HT1080 (cell line): ENCODE measurements around the gene CYYR1. TPM values are rescaled to one million over a fixed set of nuclear protein-coding genes. Genes with fewer than 3 reads are reported as not detected.
"Not testable (repeated sequence)": the region's sequence is repeated elsewhere in the genome, so short reads cannot be mapped to it uniquely, and the experiment has no call there.

Experiments used
- DNase-seq: peaks from one replicate; pipeline ENCODE4 v3.0.0-alpha.2; 2015; ENCODE audit warnings: low read depth
- total RNA-seq: library from RNA; depleted of rRNA; stranded (reverse); fragments of >200 nt; shearing (Covaris generic); gene quantifications from 2 replicates; pipeline ENCODE4 v1.2.3, GENCODE V29; 2014

CYYR1 gene
- total RNA-seq, 1 experiment from 2014 or later = not detected

DNA sequence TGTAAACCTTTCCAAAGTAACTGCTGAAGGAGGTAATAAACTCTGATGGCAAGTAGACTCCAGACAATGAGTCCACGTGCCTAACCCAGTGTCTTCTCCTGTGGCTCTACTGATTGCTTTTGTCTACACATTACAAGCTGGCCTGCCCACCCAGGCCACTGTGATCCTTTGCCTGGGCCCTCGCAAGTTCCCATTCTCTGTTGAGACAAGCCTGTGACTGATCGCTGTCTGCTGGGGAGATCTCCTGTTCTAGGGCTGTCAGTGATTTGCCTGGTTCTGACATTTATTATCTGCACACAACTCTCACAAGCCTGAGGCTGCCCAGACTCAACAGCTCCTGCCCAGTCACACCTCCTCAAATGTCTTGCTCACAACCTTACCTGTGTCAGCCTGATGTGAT, 81.4 kb downstream of the CYYR1 start:
- DNase-seq = no peak

DNA sequence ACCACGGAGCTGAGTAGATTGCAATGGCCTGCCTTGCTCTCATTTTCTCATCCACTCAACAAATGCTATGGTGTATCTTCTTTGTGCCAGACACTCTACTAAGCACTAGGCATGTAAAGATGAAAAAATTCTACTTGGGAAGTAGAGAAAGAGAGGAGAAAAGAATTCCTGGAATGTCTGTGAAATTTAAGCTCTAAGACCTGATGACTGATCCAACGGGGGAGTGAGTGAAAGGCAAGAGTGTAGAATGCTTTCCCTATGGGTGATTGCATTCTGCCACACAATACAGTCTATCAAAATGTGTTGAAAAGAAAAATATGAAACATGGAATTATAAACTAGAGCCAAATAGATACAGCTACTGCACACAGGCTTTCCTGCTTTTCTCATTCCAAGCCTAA, 82.3 kb downstream of the CYYR1 start:
- peak; percentile 29 for DNase-seq

DNA sequence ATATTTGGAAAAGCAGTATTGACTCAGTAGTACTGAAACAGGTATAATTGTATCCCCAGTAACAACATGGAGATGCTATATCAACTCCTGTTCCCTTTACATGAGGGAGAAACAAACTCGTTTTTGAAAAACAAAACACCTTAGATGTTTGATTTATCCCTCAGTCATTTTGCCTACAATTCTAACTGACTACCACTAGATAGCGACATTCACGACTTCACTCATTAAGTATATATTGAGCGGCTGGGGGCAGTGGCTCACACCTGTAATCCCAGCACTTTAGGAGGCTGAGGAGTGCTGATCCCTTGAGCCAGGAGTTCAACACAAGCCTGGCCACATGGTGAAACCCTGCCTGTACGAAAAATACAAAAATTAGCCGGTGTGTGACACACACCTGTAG, 83.3 kb downstream of the CYYR1 start:
- no peak for DNase-seq

DNA sequence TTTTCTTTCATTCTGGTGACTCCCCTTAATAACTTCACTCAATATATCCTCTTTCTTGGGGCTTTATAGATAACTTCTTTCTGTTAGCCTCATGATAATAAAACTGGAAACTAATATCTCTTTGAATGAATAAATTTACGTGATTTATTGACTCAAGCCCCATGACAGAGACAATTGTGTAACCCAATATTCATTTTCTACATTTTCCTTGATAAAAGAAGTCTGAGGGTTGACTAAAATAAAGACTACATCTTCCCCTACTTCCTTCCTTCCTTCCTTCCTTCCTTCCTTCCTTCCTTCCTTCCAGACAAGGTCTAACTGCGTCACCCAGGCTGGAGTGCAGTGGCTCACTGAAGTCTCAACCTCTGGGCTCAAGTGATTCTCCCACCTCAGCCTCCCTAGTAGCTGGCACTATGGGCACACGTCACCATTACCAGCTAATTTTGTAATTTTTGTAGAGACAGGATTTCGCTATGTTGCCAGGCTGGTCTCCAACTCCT, 85.1 kb downstream of the CYYR1 start:
- DNase-seq = peak; percentile 13

DNA sequence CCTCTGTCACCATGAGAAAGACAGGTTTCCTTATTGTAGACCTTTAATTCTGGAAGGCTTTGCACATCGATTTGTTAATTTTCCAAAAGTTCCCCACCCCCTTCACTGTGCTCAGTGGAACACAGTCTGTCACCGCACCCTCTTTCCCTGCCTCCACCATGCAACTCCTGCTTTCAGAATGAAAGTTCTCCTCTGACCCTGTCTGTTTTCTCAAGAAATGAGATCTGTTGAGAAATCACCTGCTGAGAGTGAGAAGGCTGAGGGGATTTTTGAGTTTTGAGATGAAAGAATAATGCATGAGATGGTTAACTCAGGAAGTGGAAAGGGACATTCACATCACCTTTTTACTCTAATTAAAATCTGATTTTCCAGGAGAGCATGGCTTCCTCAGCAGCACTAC, 99.6 kb downstream of the CYYR1 start:
- no peak for DNase-seq

DNA sequence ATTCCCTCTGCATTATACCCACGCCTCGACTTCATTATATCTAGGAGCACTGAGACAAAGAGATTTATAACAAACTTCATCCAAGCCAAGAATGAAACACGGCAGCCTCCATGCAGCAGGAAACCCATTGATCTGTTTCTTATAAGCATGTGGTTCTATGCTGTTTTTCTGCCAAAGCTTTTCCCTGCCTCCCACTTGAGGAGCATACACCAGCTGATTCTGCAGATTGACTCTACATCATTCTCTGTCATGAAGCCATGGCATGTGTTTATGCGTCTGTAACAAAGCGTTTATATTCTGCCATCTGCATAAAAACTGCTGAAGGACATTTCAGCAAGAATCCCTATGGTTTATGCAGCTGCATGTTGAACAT, 102.0 kb downstream of the CYYR1 start:
- DNase-seq = no peak

DNA sequence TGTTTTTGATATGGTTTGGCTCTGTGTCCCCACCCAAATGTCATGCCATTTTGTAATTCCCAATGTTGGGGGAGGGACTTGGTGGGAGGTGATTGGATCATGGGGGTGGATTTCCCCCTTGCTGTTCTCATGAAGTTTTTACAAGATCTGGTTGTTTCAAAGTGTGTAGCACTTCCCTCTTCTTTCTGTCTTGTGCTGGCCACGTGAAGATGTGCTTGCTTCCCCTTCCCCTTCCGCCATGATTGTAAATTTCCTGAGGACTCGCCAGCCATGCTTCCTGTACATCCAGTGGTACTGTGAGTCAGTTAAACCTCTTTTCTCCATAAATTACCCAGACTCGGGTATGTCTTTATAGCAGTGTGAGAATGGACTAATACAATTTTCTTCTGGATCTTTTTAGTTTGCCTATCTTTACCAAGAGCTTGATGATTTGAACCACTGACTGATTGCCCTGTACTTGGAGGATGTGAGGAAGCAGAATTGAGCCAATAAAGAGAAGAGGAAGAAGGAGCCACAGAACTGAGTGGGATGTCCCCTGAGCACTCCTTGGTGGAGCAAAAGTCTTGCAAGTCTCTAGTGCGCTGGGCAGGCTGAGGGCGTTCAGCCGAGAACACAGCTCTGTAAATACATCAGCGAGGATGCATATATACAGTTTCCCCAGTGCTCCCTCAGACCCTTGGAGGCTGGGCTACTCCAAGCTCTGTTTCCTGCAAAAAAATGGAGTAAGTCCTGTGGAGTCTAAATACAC, 102.6 kb downstream of the CYYR1 start:
- no peak for DNase-seq

DNA sequence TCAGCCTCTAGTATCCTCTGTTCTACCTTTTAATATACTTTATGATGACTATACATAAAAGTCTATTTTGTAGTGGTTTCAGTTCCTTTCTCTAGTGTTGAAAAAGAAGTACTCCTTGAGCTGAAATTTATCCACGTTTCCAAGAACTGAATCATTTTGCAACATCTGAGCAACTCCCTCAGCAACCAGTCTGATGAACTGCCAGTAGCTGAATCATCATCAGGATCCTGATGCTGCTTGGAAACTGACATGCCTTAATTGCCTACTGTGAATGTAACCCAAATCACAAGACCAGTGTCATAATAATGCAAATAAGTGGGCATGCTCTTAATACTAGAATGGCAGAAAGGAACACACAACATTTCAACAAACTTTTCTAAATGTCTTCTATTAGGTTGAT, 103.3 kb downstream of the CYYR1 start:
- peak; percentile 71 for DNase-seq

DNA sequence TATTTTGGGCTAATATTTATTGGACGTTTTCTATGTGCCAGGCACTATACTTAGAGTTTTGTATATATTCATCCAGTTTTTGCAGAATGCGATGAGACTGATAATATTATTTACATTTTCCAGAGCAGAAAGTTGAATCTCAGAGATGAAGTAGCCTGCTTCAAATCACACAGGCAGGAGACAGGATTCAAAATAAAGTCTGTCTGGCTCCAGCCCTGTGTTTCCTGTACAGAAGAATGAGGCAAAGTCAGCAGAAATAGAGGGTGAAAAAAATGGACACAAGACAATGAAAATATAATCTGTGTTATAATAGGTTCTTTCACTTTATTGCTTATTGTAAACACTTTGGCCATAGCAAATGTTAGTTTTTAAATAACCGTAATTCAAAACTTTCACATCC, 107.2 kb downstream of the CYYR1 start:
- no peak for DNase-seq

DNA sequence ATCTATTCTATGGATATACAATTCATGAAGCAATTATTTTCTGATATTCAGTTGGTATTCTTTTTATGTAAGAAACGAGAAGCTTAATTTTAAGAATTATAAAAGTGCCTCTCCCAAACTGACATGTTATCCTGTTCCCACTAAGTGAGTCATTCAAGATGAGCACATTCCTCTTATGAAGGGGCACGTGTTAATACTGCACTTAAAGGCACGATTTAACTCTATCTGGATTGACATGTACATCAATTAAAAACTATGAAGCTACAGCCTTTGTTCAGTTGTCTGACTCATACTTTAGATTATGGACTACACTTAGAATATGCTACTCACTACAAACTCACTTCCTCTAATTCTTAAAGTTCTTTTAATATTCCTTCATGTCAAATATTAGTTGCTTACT, 111.6 kb downstream of the CYYR1 start:
- peak; percentile 18 for DNase-seq

DNA sequence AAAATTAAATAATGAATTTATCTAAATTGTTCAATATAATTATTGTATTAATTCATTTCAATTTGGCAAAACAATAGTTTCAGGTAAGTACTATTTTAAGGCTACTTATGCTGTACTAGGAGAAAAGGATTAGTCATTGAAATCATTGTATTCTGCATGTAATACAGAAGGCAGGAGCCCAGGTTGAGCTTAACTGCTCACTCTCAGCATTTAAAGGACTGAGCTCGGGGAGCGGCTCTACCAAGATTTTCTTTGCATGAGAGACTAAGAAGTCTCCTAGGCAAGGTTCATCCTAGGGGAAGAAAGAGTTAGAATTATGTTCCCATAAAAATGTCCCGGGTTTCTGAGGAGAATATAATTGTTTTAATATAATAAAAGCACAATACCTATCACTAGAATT, 112.5 kb downstream of the CYYR1 start:
- no peak for DNase-seq

DNA sequence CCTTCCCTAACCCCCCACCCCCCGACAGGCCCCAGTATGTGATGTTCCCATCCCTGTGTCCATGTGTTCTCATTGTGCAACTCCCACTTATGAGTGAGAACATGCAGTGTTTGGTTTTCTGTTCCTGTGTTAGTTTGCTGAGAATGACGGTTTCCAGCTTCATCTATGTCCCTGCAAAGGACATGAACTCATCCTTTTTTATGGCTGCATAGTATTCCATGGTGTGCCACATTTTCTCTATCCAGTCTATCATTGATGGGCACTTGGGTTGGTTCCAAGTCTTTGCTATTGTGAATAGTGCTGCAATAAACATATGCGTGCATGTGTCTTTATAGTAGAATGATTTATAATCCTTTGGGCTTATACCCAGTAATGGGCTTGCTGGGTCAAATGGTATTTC, 114.2 kb downstream of the CYYR1 start:
- DNase-seq = not testable (repeated sequence)

DNA sequence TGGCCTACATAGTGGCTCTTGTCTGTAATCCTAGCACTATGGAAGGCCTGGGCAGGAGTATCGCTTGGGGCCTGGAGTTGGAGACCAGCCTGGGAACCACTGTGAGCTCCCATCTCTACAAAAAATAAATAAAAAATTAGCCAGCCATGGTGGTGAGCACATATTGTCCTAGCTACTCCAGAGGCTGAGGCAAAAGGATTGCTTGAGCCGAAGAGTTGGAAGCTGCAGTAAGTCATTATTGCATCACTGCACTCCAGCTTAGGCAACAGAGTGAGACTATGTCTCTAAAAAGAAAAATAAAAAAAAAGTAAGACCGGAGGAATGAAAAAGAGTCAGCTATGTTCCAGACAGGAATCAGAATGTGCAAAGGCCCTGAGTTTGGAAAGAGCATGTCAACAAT, 115.3 kb downstream of the CYYR1 start:
- DNase-seq = no peak

DNA sequence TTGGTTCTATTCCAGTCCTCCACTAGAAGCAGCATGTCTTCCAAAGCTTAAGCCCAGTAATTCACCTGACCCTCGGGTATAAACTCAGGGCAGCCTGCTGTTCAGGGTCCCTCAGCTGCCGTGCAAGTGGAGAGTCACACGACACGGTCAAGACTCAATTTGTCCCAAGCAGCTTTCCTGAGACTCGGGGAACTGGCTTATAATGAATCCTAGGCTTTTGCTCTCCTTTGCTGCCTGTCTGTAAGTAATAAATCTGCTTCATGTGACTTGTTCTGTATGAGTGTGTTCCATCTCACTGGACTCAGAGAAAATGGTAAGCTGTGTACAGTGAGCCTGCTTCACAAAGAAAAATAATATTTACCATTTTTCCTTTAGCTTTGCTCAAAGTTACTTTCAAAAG, 119.8 kb downstream of the CYYR1 start:
- DNase-seq = no peak

DNA sequence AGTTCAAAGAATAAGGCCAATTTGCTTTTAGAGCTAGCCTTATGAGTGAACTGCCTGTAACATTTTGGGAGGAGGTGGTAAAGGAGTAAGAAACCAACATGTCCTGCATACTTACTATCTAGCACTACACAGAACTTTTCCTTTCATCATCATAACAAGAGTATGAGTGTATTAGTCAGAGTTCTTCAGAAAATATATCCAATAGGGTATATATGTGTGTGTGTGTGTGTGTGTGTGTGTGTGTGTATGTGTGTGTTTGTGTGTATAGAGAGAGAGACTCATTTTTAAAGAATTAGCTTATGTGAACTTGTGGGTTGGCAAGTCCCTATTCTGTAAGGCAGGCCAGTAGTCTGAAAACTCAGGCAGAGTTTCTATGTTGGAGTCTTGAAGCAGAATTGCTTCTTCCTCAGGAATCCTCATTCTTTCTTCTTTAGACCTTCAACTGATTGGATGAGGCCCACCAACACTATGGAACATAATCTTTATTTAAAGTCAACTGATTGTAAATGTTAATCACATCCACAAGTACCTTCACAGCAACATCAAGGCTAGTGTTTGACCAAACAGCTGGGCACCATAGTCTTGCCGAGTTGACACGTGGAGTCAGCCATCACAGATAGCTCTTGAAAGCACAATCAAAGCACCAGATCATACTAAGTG, 121.9 kb downstream of the CYYR1 start:
- no peak for DNase-seq

DNA sequence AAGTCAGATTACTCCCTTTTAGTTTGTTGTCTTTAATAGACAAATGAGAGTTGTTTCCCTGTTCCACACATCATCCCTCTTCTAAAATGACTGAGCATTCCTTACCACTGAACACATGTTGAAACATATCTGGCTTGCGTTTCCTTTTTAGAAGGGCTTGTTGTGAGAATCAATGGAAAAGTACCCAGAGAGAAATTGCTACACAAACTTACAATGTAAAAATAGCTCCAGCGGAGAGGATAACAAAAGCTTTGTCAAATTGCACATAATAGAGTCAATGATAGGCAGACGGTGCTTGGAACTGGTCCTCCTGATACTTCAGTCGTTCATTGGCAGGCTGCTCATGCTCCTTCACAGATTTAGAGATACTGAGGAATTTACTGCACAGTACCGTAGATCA, 123.9 kb downstream of the CYYR1 start:
- no peak for DNase-seq

DNA sequence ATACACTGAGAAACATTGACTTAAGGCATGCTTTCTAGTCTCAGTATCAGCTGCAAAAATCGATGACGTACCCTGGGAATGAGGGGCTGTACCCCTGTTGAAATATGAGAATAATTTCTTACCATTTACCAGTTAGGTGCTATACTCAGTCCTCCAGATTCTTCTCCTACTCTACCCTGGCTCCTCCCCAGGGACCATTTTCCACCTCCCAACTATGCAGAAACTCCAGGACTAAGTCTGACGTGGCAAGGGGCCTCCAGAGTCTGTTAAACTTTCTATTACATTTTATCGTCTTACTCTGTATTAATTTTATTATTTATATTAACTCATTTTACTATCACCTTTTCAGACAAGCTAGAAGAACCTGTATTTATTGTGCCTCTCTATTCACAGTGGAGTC, 124.3 kb downstream of the CYYR1 start:
- DNase-seq = no peak

DNA sequence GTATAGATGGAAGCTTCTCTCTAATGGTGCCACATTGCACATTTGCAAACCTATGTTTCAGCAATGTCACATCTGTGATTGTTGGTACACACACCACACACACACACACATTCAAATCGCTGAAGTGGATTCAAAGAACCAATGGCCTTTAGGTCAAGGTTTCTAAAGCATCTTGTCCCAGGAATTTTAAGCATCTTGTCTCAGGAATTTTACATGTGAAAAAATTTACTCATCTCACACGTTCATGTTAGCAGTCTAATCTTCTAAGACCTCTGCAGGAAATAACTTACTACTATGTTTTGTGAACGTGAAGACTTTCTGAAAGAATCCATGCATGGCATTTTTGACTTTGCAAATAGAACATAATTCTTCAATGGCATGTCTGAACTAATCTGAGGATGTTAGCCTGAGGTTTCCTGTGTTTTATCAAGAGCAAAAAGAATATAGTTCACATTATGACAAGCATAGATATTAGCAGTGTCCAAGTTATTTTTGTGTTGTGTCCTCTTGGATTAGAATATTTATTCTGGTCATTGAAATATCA, 125.1 kb downstream of the CYYR1 start:
- DNase-seq = no peak

DNA sequence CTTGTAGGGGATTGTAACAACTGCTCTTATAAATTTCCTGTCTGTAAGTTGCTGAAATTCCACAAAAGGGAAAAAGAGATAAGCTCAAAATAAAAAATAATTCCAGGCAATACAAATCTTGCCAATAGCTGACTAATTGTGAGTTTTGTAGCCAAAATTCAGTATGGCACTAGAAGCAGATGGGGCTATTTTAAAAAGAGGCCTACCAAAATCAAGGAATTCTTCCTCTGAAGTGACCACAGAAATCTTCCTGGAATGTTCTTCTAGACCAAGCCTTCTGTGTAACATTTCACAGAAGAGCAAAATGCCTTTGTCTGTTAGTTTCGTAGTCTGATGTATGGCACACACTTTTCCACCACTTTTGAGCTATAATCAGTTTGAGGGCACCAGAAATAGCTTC, 127.6 kb downstream of the CYYR1 start:
- DNase-seq = no peak

DNA sequence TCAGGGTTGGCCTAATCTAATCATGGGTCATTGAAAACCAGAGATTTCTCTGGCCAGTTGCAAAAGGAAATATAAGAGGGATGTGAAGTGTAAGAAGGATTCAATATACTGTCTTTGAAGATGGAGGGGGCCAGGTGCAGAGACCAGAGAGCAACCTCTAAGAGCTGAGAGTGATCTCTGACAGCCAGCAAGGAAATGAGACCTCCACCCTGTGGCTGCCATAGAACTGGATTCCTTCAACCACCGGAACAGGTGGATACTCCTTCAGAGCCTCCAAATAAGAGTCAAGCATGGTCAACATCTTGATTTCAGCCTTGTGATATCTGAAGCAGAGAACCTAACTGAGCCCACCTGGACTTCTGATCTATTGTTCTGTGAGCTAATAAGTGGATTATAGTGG, 128.4 kb downstream of the CYYR1 start:
- DNase-seq = no peak

DNA sequence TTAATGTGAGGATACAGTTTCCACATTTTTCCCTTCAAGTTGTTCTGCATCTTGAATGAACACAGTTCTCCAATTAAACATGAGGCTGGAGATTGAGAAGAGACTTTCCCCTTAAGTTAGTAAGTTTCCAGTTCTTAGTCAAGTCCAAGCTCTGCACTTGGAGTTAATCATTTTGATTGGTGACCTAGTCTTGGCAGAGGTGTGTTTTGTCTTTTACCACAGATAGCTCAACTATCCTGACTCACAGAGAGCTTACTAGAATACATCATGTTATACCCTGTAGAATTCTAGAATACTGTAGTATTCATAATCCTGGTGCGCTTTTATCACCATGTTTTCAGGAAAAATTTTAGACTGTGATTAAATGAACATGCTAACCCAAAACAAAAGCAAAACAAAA, 129.2 kb downstream of the CYYR1 start:
- no peak for DNase-seq

DNA sequence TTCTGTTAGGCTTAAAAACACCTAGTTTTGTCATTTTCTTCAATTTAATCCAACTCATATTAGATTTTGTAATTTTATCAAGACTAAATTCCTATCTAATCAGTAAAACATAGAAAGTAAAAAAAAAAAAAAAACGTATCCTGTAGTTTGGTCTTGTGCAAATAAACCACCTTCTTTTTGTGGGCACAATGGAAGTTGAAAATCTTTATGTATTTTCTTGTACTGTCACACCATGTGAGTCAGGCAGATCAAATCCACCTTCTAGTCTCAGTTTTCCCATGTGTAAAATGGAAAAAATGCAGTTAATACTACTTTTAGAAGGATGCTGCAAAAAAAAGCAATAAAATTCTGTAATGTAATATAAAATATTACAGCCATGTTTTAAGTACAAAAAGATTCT, 129.8 kb downstream of the CYYR1 start:
- DNase-seq = no peak

DNA sequence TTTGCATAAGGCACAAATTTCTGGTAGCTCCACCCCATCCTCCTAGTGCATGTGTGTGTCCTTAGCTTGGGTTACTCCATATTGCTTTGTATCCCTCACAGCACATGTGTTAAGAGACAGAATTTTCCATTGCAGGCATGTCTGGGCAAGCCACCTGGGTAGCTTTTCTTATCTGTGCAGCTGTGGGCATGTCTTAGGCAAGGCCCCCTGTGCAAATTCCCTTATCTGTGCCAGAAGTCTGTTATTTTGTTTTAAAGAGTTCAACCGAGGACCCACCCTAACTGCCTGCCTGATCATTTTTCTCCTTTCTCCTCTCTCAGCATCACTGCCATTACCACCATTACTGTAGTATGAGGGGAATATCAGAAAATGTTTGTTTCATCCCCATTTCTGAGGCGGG, 131.9 kb downstream of the CYYR1 start:
- no peak for DNase-seq
